HG03565 (cell line): ENCODE measurements around the gene IQCH.
"Not testable (repeated sequence)": the region's sequence is repeated elsewhere in the genome, so short reads cannot be mapped to it uniquely, and the experiment has no call there.

Source experiments
- ATAC-seq: cut with Tn5 transposase; IDR thresholded peaks from one replicate; pipeline ENCODE4 v1.9.1; 2021; ENCODE audit warnings: mild to moderate bottlenecking, moderate library complexity; ENCODE audit not compliant: unreplicated experiment

IQCH gene

GRCh38 chr15:67244971-67245478 lies 9.6 kb upstream of the IQCH start:
- ATAC-seq = no peak

- ATAC-seq = not testable (repeated sequence)
Observed at GRCh38 chr15:67246606-67247005, 8.0 kb upstream of the IQCH start.

GRCh38 chr15:67248011-67248505 lies 6.5 kb upstream of the IQCH start:
- ATAC-seq = no peak

GRCh38 chr15:67249830-67250229 lies 4.8 kb upstream of the IQCH start:
- ATAC-seq = no peak

- ATAC-seq = no peak
Observed at GRCh38 chr15:67251318-67251717, 3.3 kb upstream of the IQCH start.

GRCh38 chr15:67253101-67253500 lies 1.5 kb upstream of the IQCH start:
- ATAC-seq = no peak

- ATAC-seq = no peak
Observed at GRCh38 chr15:67253549-67254237, 893 bp upstream of the IQCH start.

- ATAC-seq = no peak
Observed at GRCh38 chr15:67256051-67256450, 1.5 kb downstream of the IQCH start.

GRCh38 chr15:67258412-67258811 lies 3.8 kb downstream of the IQCH start:
- not testable (repeated sequence) for ATAC-seq

- no peak for ATAC-seq
Observed at GRCh38 chr15:67259379-67259778, 4.8 kb downstream of the IQCH start.

- ATAC-seq = no peak
Observed at GRCh38 chr15:67259806-67260205, 5.2 kb downstream of the IQCH start.

GRCh38 chr15:67266870-67267269 lies 12.3 kb downstream of the IQCH start:
- ATAC-seq = no peak

- ATAC-seq = no peak
Observed at GRCh38 chr15:67267440-67267839, 12.9 kb downstream of the IQCH start.

- no peak for ATAC-seq
Observed at GRCh38 chr15:67267951-67268941, 13.7 kb downstream of the IQCH start.

- no peak for ATAC-seq
Observed at GRCh38 chr15:67274236-67274635, 19.6 kb downstream of the IQCH start.

GRCh38 chr15:67276666-67277065 lies 22.1 kb downstream of the IQCH start:
- no peak for ATAC-seq

- ATAC-seq = no peak
Observed at GRCh38 chr15:67280217-67280616, 25.6 kb downstream of the IQCH start.

- ATAC-seq = no peak
Observed at GRCh38 chr15:67281714-67282113, 27.1 kb downstream of the IQCH start.

- not testable (repeated sequence) for ATAC-seq
Observed at GRCh38 chr15:67285625-67286024, 31.0 kb downstream of the IQCH start.

GRCh38 chr15:67286400-67286799 lies 31.8 kb downstream of the IQCH start:
- ATAC-seq = not testable (repeated sequence)

- no peak for ATAC-seq
Observed at GRCh38 chr15:67290319-67290718, 35.7 kb downstream of the IQCH start.

- no peak for ATAC-seq
Observed at GRCh38 chr15:67296188-67296587, 41.6 kb downstream of the IQCH start.
